Stimulated activated naive B cell treated with anti-CD40 and anti-IgM and Interleukin-4, amounts not matched to agents 10 μg/mL and 1 μg/mL and 100 μg/mL, for 72 hours (primary cell): ENCODE data around the gene CCDC171.
A peak's percentile ranks its signal among the peaks of the same experiment; 100 is the strongest.
"Not testable (repeated sequence)": the region's sequence is repeated elsewhere in the genome, so short reads cannot be mapped to it uniquely, and the experiment has no call there.

ENCODE experiments used
- ATAC-seq, 2 donors: fragments of 150-1000 bp; cut with Tn5 transposase; replicated peaks; 2 replicates each; pipeline ENCODE4 v1.10.0; 2021; ENCODE audit warnings: moderate library complexity in 1 of 2
- DNase-seq: peaks from one replicate; pipeline ENCODE4 v3.0.0; 2021
- H3K27ac Mint-ChIP-seq: one replicate; pipeline ENCODE4 v1.8.0; 2022; ENCODE audit warnings: mild to moderate bottlenecking, mixed read lengths
- H3K27me3 Mint-ChIP-seq, 2 donors: one replicate each; pipeline ENCODE4 v1.8.0; 2022; ENCODE audit warnings: mixed read lengths in 2 of 2
- H3K36me3 Mint-ChIP-seq, 2 donors: one replicate each; pipeline ENCODE4 v1.8.0; 2022; ENCODE audit warnings: mixed read lengths in 2 of 2, mild to moderate bottlenecking in 1 of 2
- H3K4me1 Mint-ChIP-seq, 2 donors: one replicate each; pipeline ENCODE4 v1.8.0; 2022; ENCODE audit warnings: mixed read lengths in 2 of 2, mild to moderate bottlenecking in 1 of 2
- H3K4me3 Mint-ChIP-seq, 2 donors: one replicate each; pipeline ENCODE4 v1.8.0; 2022; ENCODE audit warnings: mild to moderate bottlenecking in 2 of 2, mixed read lengths in 2 of 2, moderate library complexity in 1 of 2
- H3K9me3 Mint-ChIP-seq, 2 donors: one replicate each; pipeline ENCODE4 v1.8.0; 2022; ENCODE audit warnings: mixed read lengths in 2 of 2, mild to moderate bottlenecking in 1 of 2

The CCDC171 gene

DNA sequence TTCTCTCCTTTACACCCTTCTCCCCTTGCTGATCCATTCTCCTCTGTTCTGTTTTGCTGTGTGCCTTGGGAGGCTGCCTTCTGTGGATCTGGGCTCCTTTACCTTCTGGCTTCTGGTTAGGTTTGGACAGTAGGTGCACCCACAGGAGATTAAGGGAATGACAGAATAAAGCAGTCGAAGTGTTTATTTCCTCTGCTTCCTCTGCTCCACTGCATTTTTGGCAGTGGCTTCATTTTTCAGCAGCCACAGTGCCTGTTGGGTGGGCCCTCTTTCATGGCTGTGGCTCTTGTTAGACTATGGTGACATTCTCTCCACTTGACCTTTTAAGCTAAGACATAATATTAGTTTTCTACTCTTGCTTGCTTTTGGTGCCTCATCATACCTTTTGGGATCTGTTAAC lies 144.1 kb downstream of the CCDC171 start:
- ATAC-seq: no peak
- H3K36me3 Mint-ChIP-seq: peaks cover 6 to 19% of the 10 kb centered on the region in 2 donors
- peaks cover 0 to 4% of the 10 kb centered on the region in 2 donors for H3K9me3 Mint-ChIP-seq
- H3K4me1 Mint-ChIP-seq: no peaks in the 10 kb centered on the region
- no peak overlapping the region for H3K27ac Mint-ChIP-seq
- no peak for DNase-seq
- no peaks in the 10 kb centered on the region for H3K27me3 Mint-ChIP-seq
- no peak overlapping the region for H3K4me3 Mint-ChIP-seq

DNA sequence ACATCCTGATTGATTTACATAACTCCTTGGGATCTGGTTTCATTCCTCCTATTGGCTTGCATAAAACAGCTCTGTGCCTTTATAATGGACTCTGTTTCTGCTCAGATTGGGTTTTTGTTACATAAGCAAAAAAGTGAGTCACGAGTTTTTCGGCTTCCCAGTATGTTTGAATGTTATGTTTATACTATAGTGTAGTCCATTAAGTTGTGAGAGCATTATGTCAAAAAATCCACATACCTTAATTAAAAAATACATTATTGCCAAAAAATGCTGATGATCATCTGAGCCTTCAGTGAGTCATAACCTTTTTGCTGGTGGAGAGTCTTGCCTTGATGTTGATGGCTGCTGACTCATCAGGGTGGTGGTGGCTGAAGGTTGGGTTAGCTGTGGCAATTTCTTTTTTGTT lies 144.6 kb downstream of the CCDC171 start:
- Mint-ChIP-seq H3K36me3 (peaks cover 6 to 19% of the 10 kb centered on the region in 2 donors), H3K27me3 (no peaks in the 10 kb centered on the region), H3K4me1 (no peaks in the 10 kb centered on the region), H3K27ac (no peak overlapping the region), H3K4me3 (no peak overlapping the region), H3K9me3 (peaks cover 0 to 4% of the 10 kb centered on the region in 2 donors)
- ATAC-seq (no peak), DNase-seq (no peak)

DNA sequence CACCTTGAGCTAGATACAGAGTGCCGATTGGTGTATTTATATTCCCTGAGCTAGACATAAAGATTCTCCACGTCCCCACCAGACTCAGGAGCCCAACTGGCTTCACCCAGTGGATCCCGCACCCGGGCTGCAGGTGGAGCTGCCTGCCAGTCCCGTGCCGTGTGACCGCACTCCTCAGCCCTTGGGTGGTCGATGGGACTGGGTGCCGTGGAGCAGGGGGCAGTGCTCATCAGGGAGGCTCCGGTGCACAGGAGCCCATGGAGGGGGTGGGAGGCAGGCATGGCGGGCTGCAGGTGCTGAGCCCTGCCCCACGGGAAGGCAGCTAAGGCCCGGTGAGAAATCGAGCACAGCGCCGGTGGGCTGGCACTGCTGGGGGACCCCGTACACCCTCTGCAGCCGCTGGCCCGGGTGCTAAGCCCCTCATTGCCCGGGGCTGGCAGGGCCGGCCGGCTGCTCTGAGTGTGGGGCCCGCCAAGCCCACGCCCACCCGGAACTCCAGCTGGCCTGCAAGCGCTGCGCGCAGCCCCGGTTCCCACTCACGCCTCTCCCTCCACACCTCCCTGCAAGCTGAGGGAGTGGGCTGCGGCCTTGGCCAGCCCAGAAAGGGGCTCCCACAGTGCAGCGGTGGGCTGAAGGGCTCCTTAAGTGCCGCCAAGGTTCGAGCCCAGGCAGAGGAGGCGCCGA lies 147.2 kb downstream of the CCDC171 start:
- H3K4me3 Mint-ChIP-seq, DNase-seq, H3K27ac Mint-ChIP-seq, H3K9me3 Mint-ChIP-seq, H3K4me1 Mint-ChIP-seq, H3K27me3 Mint-ChIP-seq, ATAC-seq: not testable (repeated sequence)
- H3K36me3 Mint-ChIP-seq: peaks cover 8 to 19% of the 10 kb centered on the region in 2 donors

DNA sequence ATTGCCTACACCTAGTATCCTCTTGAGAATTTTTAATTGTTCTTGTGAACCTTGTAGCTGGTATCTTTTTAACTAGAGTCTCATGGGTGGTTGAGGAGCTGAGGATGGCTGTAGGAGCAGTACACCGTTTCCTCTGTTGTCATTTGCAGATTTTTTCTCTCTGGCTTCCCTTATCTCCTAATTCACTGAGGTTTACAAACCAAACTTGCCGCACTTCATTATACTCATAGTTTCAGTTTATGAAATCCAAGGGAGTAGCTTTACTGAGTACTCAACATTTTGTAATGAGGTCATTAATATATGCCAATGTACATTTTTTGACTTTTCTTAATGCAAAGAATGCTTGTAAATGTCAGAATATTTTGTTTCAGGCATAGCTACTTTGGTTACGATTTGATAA lies 154.2 kb downstream of the CCDC171 start:
- no peaks in the 10 kb centered on the region for H3K4me1 Mint-ChIP-seq
- no peak overlapping the region for H3K27ac Mint-ChIP-seq
- H3K4me3 Mint-ChIP-seq: no peak overlapping the region
- DNase-seq (no peak), ATAC-seq (no peak)
- H3K27me3 Mint-ChIP-seq: no peaks in the 10 kb centered on the region
- H3K36me3 Mint-ChIP-seq: peaks cover 0 to 4% of the 10 kb centered on the region in 2 donors
- no peaks in the 10 kb centered on the region for H3K9me3 Mint-ChIP-seq

DNA sequence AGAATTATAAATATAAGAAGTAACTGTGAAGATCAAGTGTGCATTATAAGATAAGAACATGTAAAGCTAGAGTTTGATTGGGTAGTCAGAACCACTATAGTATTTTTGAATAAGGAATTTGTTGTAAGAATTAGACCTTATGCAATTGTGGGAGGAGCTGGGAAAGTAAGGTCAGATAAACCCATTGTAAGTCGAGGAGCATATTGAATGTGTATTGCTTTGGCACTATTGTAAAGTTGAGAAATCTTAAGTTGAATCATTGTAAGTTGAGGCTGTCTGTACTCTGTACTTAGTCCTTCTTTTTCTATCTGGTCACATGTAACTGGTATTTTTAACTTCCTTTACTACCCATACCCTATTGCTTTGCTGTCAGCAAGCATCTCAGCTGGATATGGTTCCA lies 158.7 kb downstream of the CCDC171 start:
- Mint-ChIP-seq H3K4me3 (no peak overlapping the region), H3K27ac (no peak overlapping the region), H3K9me3 (no peaks in the 10 kb centered on the region), H3K27me3 (no peaks in the 10 kb centered on the region), H3K4me1 (no peaks in the 10 kb centered on the region), H3K36me3 (peaks cover 0 to 2% of the 10 kb centered on the region in 2 donors)
- ATAC-seq (no peak), DNase-seq (no peak)

DNA sequence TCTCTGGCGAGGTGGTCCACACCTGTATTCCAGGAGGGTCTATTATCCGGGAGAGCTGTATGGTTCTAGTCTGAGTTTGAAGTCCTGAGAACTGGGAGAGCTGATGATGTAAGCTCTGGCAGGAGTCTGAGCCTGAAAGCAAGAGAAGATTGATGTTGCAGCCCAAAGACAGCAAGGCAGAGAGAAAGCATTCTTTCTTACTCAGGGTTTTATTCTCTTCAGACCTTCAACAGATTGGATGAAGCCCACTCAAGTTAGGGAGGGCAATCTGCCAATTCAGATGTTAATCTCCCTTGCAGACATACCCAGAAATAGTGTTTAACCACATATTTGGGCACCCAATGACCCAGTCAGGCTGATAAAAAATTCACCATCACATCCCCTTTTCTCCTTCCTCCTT lies 159.1 kb downstream of the CCDC171 start:
- Mint-ChIP-seq H3K36me3 (peaks cover 0 to 2% of the 10 kb centered on the region in 2 donors), H3K4me3 (no peak overlapping the region), H3K27me3 (no peaks in the 10 kb centered on the region), H3K27ac (no peak overlapping the region), H3K4me1 (no peaks in the 10 kb centered on the region), H3K9me3 (no peaks in the 10 kb centered on the region)
- DNase-seq (no peak), ATAC-seq (no peak)

DNA sequence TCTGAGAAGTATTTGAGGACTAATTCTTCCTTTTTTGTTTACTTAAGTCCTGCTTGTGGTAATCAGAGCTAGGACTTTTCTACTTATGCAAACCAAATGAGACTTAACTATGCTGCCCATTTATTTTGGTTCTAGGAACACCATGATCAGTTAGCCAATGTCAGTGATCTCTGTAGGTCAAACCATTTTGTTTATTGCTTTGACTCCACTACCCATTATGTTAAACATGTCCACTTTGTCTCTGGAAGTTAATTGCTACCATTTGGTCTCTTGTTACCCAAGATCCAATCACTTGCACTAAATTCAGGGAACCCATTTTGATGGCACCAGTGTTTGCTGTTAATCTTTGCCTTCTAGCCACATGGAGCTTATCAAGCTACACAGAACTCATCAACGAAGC lies 161.9 kb downstream of the CCDC171 start:
- no peak overlapping the region for H3K4me3 Mint-ChIP-seq
- no peaks in the 10 kb centered on the region for H3K9me3 Mint-ChIP-seq
- peaks cover 0 to 2% of the 10 kb centered on the region in 2 donors for H3K36me3 Mint-ChIP-seq
- ATAC-seq (no peak), DNase-seq (no peak)
- H3K27ac Mint-ChIP-seq: no peak overlapping the region
- H3K27me3 Mint-ChIP-seq: no peaks in the 10 kb centered on the region
- peaks cover 0 to 2% of the 10 kb centered on the region in 2 donors for H3K4me1 Mint-ChIP-seq

DNA sequence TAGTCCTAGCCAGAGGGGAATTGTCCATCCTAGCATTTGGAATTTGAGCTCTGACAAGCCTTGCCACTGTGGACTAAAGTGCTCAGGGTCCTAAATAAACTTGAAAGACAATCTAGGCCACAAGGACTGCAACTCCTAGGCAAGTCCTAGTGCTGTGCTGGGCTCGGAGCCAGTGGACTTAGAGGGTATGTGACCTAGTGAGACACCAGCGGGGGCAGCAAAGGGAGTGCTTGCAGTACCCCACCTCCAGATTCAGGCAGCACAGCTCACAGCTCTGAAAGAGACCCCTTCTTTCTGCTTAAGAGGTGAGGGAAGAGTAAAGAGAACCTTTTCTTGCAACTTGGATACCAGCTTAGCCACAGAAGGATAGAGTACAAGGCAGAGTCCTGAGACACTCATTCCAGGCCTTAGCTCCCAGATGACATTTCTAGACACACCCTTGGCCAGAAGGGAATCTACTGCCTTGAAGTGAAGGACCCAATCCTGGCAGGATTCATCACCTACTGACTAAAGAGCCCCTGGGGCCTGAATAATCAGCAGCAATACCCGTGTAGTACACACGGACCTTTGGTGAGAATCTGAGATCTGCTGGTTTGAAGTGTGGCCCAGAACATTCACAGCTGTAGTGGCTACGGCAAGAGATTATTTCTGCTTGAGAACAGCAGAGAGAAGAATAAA lies 164.6 kb downstream of the CCDC171 start:
- Mint-ChIP-seq H3K4me1 (peaks cover 0 to 2% of the 10 kb centered on the region in 2 donors), H3K4me3 (no peak overlapping the region), H3K9me3 (no peaks in the 10 kb centered on the region), H3K36me3 (no peaks in the 10 kb centered on the region), H3K27ac (no peak overlapping the region), H3K27me3 (no peaks in the 10 kb centered on the region)
- DNase-seq (no peak), ATAC-seq (no peak)

DNA sequence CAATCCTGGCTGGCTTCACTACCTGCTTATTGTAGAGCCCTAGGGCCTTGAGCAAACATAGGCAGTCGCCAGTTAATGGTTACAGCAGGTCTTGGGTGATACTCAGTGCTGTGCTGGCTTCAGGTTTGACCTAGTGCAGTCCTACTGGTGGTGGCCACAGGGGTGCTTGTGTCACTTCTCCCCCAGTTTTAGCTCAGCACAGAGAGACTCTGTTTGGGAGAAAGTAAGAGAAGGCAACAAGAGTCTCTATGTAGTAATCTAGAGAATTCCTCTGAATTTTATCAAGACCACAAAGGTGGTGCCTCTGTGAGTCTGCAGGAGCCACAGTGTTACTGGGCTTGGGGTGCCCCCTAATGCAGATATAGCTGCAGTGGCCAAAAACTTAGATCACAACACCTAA lies 165.6 kb downstream of the CCDC171 start:
- no peak overlapping the region for H3K27ac Mint-ChIP-seq
- peak; percentile 77 to 82 for ATAC-seq
- H3K4me1 Mint-ChIP-seq: peaks cover 0 to 2% of the 10 kb centered on the region in 2 donors

DNA sequence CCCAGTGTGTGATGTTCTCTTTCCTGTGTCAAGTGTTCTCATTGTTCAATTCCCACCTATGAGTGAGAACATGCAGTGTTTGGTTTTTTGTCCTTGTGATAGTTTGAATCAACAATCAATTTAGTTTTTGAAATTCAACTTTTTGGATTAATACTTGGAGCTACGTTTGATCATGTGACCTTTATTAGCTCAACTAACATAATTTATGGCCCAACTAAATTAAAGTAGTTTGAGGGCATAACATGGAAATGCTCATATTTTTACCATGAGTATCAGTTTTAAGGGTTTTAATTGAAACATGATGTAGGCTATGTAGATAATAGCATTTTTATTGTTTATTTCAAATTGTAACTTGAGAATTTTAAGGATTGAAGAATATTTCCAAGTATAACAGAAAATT lies 168.0 kb downstream of the CCDC171 start:
- H3K9me3 Mint-ChIP-seq: no peaks in the 10 kb centered on the region
- no peak for ATAC-seq
- peaks cover 0 to 2% of the 10 kb centered on the region in 2 donors for H3K4me1 Mint-ChIP-seq

More for the DNA sequence above, 165.6 kb downstream of the CCDC171 start:
- no peaks in the 10 kb centered on the region for H3K27me3 Mint-ChIP-seq
- no peak overlapping the region for H3K4me3 Mint-ChIP-seq
- H3K36me3 Mint-ChIP-seq: no peaks in the 10 kb centered on the region
- no peaks in the 10 kb centered on the region for H3K9me3 Mint-ChIP-seq
- no peak for DNase-seq

DNA sequence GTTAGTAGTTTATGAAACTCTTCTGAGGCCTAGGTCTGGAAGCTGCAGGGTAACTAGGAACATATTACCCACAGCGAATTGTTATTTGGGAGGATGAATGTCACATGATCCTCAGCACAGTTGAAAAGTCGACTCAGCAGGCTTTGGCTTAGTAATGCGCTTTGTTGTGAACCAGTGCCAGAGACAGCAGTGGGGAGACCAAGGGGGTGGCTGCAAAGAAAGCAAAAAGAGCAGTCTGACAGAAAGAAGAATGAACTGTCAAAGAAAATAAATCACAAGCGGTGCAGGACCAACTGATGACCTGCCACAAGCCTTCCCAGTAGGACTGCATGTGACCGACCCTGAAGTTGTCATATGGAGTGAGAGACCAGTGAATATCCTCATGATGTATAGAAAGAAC lies 170.0 kb downstream of the CCDC171 start:
- no peak for DNase-seq
- H3K9me3 Mint-ChIP-seq: no peaks in the 10 kb centered on the region
- no peaks in the 10 kb centered on the region for H3K36me3 Mint-ChIP-seq
- H3K4me3 Mint-ChIP-seq: no peak overlapping the region
- H3K27me3 Mint-ChIP-seq: no peaks in the 10 kb centered on the region
- peaks cover 0 to 2% of the 10 kb centered on the region in 2 donors for H3K4me1 Mint-ChIP-seq
- no peak overlapping the region for H3K27ac Mint-ChIP-seq
- no peak for ATAC-seq

More for the DNA sequence above, 168.0 kb downstream of the CCDC171 start:
- Mint-ChIP-seq H3K27me3 (no peaks in the 10 kb centered on the region), H3K4me3 (no peak overlapping the region), H3K27ac (no peak overlapping the region), H3K36me3 (no peaks in the 10 kb centered on the region)
- DNase-seq: no peak

DNA sequence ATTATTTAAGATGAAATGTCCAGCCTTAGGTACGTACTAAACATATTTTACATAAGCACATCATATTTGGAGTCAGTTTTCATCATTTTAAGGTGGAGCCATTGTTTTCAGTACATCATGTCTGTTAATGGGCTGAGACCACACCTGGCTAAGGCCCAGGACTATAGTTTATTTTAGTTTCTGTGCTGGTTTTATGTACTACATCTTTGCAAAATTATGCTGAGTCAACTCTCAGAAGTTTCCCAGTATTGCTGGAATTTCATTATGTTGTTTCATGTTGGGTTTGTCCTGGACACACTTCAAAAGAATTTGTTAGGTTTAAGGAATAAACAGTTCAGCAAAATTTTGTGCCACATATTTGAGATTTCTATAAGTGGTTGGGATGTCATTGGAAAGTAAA lies 171.2 kb downstream of the CCDC171 start:
- no peaks in the 10 kb centered on the region for H3K9me3 Mint-ChIP-seq
- no peaks in the 10 kb centered on the region for H3K27me3 Mint-ChIP-seq
- no peak overlapping the region for H3K4me3 Mint-ChIP-seq
- H3K36me3 Mint-ChIP-seq: no peaks in the 10 kb centered on the region
- ATAC-seq (no peak), DNase-seq (no peak)
- H3K4me1 Mint-ChIP-seq: peaks cover 0 to 1% of the 10 kb centered on the region in 2 donors
- H3K27ac Mint-ChIP-seq: no peak overlapping the region

DNA sequence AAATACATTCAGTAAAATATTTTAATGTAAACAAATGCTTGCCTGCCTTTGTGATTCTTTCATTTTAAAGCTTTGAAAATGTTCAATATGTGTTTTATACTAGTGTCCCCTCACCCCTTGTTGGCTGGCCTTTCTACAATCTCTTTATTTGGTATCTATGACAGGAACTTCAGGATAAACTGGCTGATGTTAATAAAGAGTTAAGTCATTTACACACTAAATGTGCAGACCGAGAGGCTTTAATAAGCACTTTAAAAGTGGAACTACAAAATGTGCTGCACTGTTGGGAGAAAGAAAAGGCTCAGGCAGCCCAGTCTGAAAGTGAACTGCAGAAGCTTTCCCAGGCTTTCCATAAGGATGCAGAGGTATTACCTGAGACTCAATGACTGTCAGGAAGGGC lies 171.8 kb downstream of the CCDC171 start:
- Mint-ChIP-seq H3K4me3 (no peak overlapping the region), H3K9me3 (no peaks in the 10 kb centered on the region), H3K27ac (no peak overlapping the region), H3K27me3 (no peaks in the 10 kb centered on the region), H3K4me1 (no peaks in the 10 kb centered on the region), H3K36me3 (no peaks in the 10 kb centered on the region)
- ATAC-seq: no peak
- DNase-seq: no peak

DNA sequence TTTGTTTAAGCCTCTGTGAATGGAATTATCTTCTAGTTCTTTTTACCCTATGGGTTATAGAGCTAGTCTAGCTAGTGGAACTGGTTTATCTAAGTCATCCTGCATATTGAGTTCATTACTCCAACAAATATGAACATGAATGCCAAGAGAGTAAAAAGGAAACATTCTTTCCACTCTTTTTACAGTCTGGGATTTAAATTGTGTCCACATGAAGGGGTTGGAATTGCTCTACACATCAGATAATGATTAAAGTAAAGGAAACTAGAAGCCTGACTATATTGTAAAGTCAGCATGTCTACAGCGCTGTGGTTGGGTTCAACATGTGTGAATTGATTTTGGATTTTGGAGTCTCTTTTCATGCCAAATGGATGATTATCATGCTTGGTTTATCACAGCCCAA lies 173.1 kb downstream of the CCDC171 start:
- ATAC-seq (no peak), DNase-seq (no peak)
- Mint-ChIP-seq H3K4me1 (no peaks in the 10 kb centered on the region), H3K27ac (no peak overlapping the region), H3K4me3 (no peak overlapping the region), H3K36me3 (no peaks in the 10 kb centered on the region), H3K27me3 (no peaks in the 10 kb centered on the region), H3K9me3 (no peaks in the 10 kb centered on the region)

DNA sequence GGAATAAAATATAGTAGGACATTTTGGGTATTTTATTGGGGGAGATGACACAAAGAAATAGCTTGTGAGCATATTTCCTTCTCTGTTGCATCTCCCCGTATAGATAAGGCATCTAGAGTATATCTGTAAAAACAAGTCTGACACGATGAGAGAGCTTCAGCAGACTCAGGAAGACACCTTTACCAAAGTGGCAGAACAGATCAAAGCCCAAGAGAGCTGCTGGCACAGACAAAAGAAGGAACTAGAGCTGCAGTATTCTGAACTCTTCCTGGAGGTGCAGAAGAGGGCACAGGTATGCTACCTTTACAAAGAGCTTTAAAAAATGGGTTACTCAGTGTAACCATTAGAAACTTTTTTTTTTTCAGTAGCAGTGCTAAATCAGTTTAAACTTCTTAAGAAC lies 176.7 kb downstream of the CCDC171 start:
- no peaks in the 10 kb centered on the region for H3K27me3 Mint-ChIP-seq
- ATAC-seq: no peak
- H3K4me3 Mint-ChIP-seq: no peak overlapping the region
- H3K9me3 Mint-ChIP-seq: no peaks in the 10 kb centered on the region
- H3K4me1 Mint-ChIP-seq: no peaks in the 10 kb centered on the region
- no peak overlapping the region for H3K27ac Mint-ChIP-seq
- H3K36me3 Mint-ChIP-seq: no peaks in the 10 kb centered on the region
- no peak for DNase-seq
